NT2/D1 (cell line): ENCODE measurements around the gene ADGRF1.

Experiments used
- SUZ12 ChIP-seq: IDR thresholded peaks from 2 replicates; pipeline ENCODE4 v1.6.1; 2011; ENCODE audit not compliant: insufficient read length, insufficient read depth; ENCODE audit errors: extremely low read depth
- YY1 ChIP-seq: IDR thresholded peaks from 2 replicates; pipeline ENCODE4 v1.6.1; 2011; ENCODE audit not compliant: insufficient read length, insufficient read depth
- ZNF274 ChIP-seq: IDR thresholded peaks from 2 replicates; pipeline ENCODE4 v1.6.1; 2011; ENCODE audit warnings: mild to moderate bottlenecking, low read depth, low read length

- TF ChIP-seq SUZ12 (no peak), ZNF274 (no peak), YY1 (no peak)
Measured at GRCh38 chr6:47070461-47070860, 28.3 kb upstream of the ADGRF1 start.
